ENCODE results near the gene ATP11B.

ATP11B gene

GRCh38 chr3:182792901-182793662 is at the start of gene ATP11B:
TSS of gene ATP11B (plus strand) at chr3:182793504. CDS start at chr3:182793760, 256 bp downstream.
- H3K9ac ChIP-seq (ENCODE audit: insufficient read length), result peak within 1 kb of the TSS; percentile 87
- peaks cover 4% of the 10 kb centered on the region; the same call in 1 of the 2 replicates for H3K36me3 ChIP-seq (ENCODE audit: insufficient read depth, low read length)
- DNase-seq (ENCODE audit: low read depth, low spot score), result no peak
- H3K27ac ChIP-seq, result peak within 1 kb of the TSS; percentile 74
- H3K9me3 ChIP-seq (ENCODE audit: low read depth, low read length), result no peaks in the 10 kb centered on the region
- peak within 1 kb of the TSS; percentile 84 for H3K4me3 ChIP-seq
- TF ChIP-seq EZH2 (IDR thresholded peaks at IDR 0.05) (no peak), FOXP2 (optimal IDR thresholded peaks at IDR 0.05; ENCODE audit: control extremely low read depth, extremely low read length, insufficient read depth) (peak; percentile 25), POLR2AphosphoS5 (IDR thresholded peaks at IDR 0.05; ENCODE audit: borderline replicate concordance, low read depth, low read length) (peak; percentile 99)

GRCh38 chr3:182746959-182747358 is 46.3 kb upstream of the ATP11B start:
- no peak for DNase-seq (ENCODE audit: low read depth, low spot score)
- Histone ChIP-seq H3K9me3 (ENCODE audit: low read depth, low read length) (no peaks in the 10 kb centered on the region), H3K27ac (no peak overlapping the region), H3K4me3 (no peak overlapping the region), H3K9ac (ENCODE audit: insufficient read length) (no peak overlapping the region), H3K36me3 (ENCODE audit: insufficient read depth, low read length) (no peaks in the 10 kb centered on the region)
- TF ChIP-seq POLR2AphosphoS5 (IDR thresholded peaks at IDR 0.05; ENCODE audit: borderline replicate concordance, low read depth, low read length) (no peak), FOXP2 (optimal IDR thresholded peaks at IDR 0.05; ENCODE audit: control extremely low read depth, extremely low read length, insufficient read depth) (no peak), EZH2 (IDR thresholded peaks at IDR 0.05) (no peak)

- DNase-seq (ENCODE audit: low read depth, low spot score), result no peak
- H3K36me3 ChIP-seq (ENCODE audit: insufficient read depth, low read length), result no peaks in the 10 kb centered on the region
- H3K4me3 ChIP-seq, result peak overlapping the region; percentile 50
- no peak for TF ChIP-seq EZH2 (IDR thresholded peaks at IDR 0.05)
- TF ChIP-seq POLR2AphosphoS5 (IDR thresholded peaks at IDR 0.05; ENCODE audit: borderline replicate concordance, low read depth, low read length), result no peak
- no peak for TF ChIP-seq FOXP2 (optimal IDR thresholded peaks at IDR 0.05; ENCODE audit: control extremely low read depth, extremely low read length, insufficient read depth)
- H3K9me3 ChIP-seq (ENCODE audit: low read depth, low read length), result no peaks in the 10 kb centered on the region
- peak overlapping the region; percentile 90 for H3K27ac ChIP-seq
- H3K9ac ChIP-seq (ENCODE audit: insufficient read length), result peak overlapping the region; percentile 34
Measured at GRCh38 chr3:182755308-182755707, 38.0 kb upstream of the ATP11B start.

- no peak for DNase-seq (ENCODE audit: low read depth, low spot score)
- TF ChIP-seq EZH2 (IDR thresholded peaks at IDR 0.05), result no peak
- TF ChIP-seq POLR2AphosphoS5 (IDR thresholded peaks at IDR 0.05; ENCODE audit: borderline replicate concordance, low read depth, low read length), result no peak
- no peak for TF ChIP-seq FOXP2 (optimal IDR thresholded peaks at IDR 0.05; ENCODE audit: control extremely low read depth, extremely low read length, insufficient read depth)
- no peaks in the 10 kb centered on the region for H3K36me3 ChIP-seq (ENCODE audit: insufficient read depth, low read length)
- H3K4me3 ChIP-seq, result peak overlapping the region; percentile 50
- H3K27ac ChIP-seq, result peak overlapping the region; percentile 90
- peak overlapping the region; percentile 34 for H3K9ac ChIP-seq (ENCODE audit: insufficient read length)
- H3K9me3 ChIP-seq (ENCODE audit: low read depth, low read length), result no peaks in the 10 kb centered on the region
Measured at GRCh38 chr3:182755712-182756111, 37.6 kb upstream of the ATP11B start.

GRCh38 chr3:182760576-182761164 is 32.6 kb upstream of the ATP11B start:
- no peak overlapping the region for H3K27ac ChIP-seq
- TF ChIP-seq FOXP2 (optimal IDR thresholded peaks at IDR 0.05; ENCODE audit: control extremely low read depth, extremely low read length, insufficient read depth) (no peak), POLR2AphosphoS5 (IDR thresholded peaks at IDR 0.05; ENCODE audit: borderline replicate concordance, low read depth, low read length) (no peak), EZH2 (IDR thresholded peaks at IDR 0.05) (no peak)
- DNase-seq (ENCODE audit: low read depth, low spot score), result no peak
- no peaks in the 10 kb centered on the region for H3K9me3 ChIP-seq (ENCODE audit: low read depth, low read length)
- H3K9ac ChIP-seq (ENCODE audit: insufficient read length), result no peak overlapping the region
- no peaks in the 10 kb centered on the region for H3K36me3 ChIP-seq (ENCODE audit: insufficient read depth, low read length)
- no peak overlapping the region for H3K4me3 ChIP-seq

- DNase-seq (ENCODE audit: low read depth, low spot score), result no peak
- no peaks in the 10 kb centered on the region for H3K36me3 ChIP-seq (ENCODE audit: insufficient read depth, low read length)
- H3K9ac ChIP-seq (ENCODE audit: insufficient read length), result no peak overlapping the region
- no peak for TF ChIP-seq FOXP2 (optimal IDR thresholded peaks at IDR 0.05; ENCODE audit: control extremely low read depth, extremely low read length, insufficient read depth)
- no peak for TF ChIP-seq EZH2 (IDR thresholded peaks at IDR 0.05)
- no peak for TF ChIP-seq POLR2AphosphoS5 (IDR thresholded peaks at IDR 0.05; ENCODE audit: borderline replicate concordance, low read depth, low read length)
- no peaks in the 10 kb centered on the region for H3K9me3 ChIP-seq (ENCODE audit: low read depth, low read length)
- no peak overlapping the region for H3K4me3 ChIP-seq
- H3K27ac ChIP-seq, result no peak overlapping the region
Measured at GRCh38 chr3:182763896-182764295, 29.4 kb upstream of the ATP11B start.

- no peaks in the 10 kb centered on the region for H3K36me3 ChIP-seq (ENCODE audit: insufficient read depth, low read length)
- no peaks in the 10 kb centered on the region for H3K9me3 ChIP-seq (ENCODE audit: low read depth, low read length)
- no peak for DNase-seq (ENCODE audit: low read depth, low spot score)
- TF ChIP-seq POLR2AphosphoS5 (IDR thresholded peaks at IDR 0.05; ENCODE audit: borderline replicate concordance, low read depth, low read length) (no peak), FOXP2 (optimal IDR thresholded peaks at IDR 0.05; ENCODE audit: control extremely low read depth, extremely low read length, insufficient read depth) (no peak)
- no peak overlapping the region for H3K4me3 ChIP-seq
- H3K27ac ChIP-seq, result no peak overlapping the region
- H3K9ac ChIP-seq (ENCODE audit: insufficient read length), result no peak overlapping the region
Measured at GRCh38 chr3:182765287-182765686, 28.0 kb upstream of the ATP11B start.

- Histone ChIP-seq H3K9ac (ENCODE audit: insufficient read length) (no peak overlapping the region), H3K27ac (no peak overlapping the region), H3K4me3 (no peak overlapping the region), H3K36me3 (ENCODE audit: insufficient read depth, low read length) (no peaks in the 10 kb centered on the region), H3K9me3 (ENCODE audit: low read depth, low read length) (no peaks in the 10 kb centered on the region)
- DNase-seq (ENCODE audit: low read depth, low spot score), result no peak
- TF ChIP-seq EZH2 (IDR thresholded peaks at IDR 0.05) (no peak), POLR2AphosphoS5 (IDR thresholded peaks at IDR 0.05; ENCODE audit: borderline replicate concordance, low read depth, low read length) (no peak), FOXP2 (optimal IDR thresholded peaks at IDR 0.05; ENCODE audit: control extremely low read depth, extremely low read length, insufficient read depth) (no peak)
Measured at GRCh38 chr3:182766099-182766498, 27.2 kb upstream of the ATP11B start.
